C4-2B (cell line): Measurements from ENCODE around the gene SLC45A2.

Source experiments
- ZFX ChIP-seq: fragments of 450-650 bp; IDR thresholded peaks from 2 replicates; pipeline ENCODE4 v1.6.1; 2017
- TF ChIP-seq, protein P1 (sequence below): fragments of 450-650 bp; conservative IDR thresholded peaks from 2 replicates; pipeline ENCODE4 v1.5.1; 2017; ENCODE audit warnings: mild to moderate bottlenecking

DNA sequence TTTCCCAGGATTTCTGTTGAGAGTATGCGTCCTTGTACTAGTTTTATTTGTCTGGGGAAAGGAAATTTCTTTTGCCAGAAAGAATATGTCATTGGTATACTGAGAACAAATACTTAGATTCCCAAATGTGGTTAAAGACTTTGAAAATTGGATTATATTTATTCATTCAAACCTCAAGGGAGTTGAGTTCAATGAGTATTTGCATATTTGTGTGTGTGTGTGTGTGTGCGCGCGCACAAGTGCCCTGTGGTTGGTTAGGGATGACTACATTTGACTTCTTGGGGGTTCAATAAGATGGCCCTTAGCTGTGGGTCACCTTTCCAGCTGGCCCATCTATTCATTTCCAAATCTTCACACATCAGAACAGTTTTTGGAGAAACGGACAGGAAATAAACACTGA, 43.4 kb downstream of the SLC45A2 start:
- TF ChIP-seq, protein P1, sequence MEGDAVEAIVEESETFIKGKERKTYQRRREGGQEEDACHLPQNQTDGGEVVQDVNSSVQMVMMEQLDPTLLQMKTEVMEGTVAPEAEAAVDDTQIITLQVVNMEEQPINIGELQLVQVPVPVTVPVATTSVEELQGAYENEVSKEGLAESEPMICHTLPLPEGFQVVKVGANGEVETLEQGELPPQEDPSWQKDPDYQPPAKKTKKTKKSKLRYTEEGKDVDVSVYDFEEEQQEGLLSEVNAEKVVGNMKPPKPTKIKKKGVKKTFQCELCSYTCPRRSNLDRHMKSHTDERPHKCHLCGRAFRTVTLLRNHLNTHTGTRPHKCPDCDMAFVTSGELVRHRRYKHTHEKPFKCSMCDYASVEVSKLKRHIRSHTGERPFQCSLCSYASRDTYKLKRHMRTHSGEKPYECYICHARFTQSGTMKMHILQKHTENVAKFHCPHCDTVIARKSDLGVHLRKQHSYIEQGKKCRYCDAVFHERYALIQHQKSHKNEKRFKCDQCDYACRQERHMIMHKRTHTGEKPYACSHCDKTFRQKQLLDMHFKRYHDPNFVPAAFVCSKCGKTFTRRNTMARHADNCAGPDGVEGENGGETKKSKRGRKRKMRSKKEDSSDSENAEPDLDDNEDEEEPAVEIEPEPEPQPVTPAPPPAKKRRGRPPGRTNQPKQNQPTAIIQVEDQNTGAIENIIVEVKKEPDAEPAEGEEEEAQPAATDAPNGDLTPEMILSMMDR, result no peak
- TF ChIP-seq ZFX, result no peak
